ENCODE results near the gene STXBP6. TPM values are rescaled to one million over a fixed set of nuclear protein-coding genes. Genes with fewer than 3 reads are reported as not detected.

STXBP6 gene
- total RNA-seq, 1 donor from 2014 or later = 0.63 TPM

GRCh38 chr14:25069879-25070278 is 19.9 kb upstream of the STXBP6 start:
- no peak for TF ChIP-seq CTCF (conservative IDR thresholded peaks at IDR 0.05; ENCODE audit: low read depth, low read length)
- no peak overlapping the region for H3K4me3 ChIP-seq (ENCODE audit: low read depth, low read length)
- no peak for DNase-seq (ENCODE audit: low read depth)

GRCh38 chr14:25067600-25067999 is 17.7 kb upstream of the STXBP6 start:
- no peak overlapping the region for H3K4me3 ChIP-seq (ENCODE audit: low read depth, low read length)
- DNase-seq (ENCODE audit: low read depth) = no peak
- TF ChIP-seq CTCF (conservative IDR thresholded peaks at IDR 0.05; ENCODE audit: low read depth, low read length) = no peak

- no peak for TF ChIP-seq CTCF (conservative IDR thresholded peaks at IDR 0.05; ENCODE audit: low read depth, low read length)
- no peak for DNase-seq (ENCODE audit: low read depth)
- H3K4me3 ChIP-seq (ENCODE audit: low read depth, low read length) = no peak overlapping the region
Observed at GRCh38 chr14:25062022-25062321, 12.0 kb upstream of the STXBP6 start.

- H3K4me3 ChIP-seq (ENCODE audit: low read depth, low read length) = no peak overlapping the region
- no peak for DNase-seq (ENCODE audit: low read depth)
- TF ChIP-seq CTCF (conservative IDR thresholded peaks at IDR 0.05; ENCODE audit: low read depth, low read length) = no peak
Observed at GRCh38 chr14:25056688-25057078, 6.7 kb upstream of the STXBP6 start.

GRCh38 chr14:25055992-25056687 is 6.2 kb upstream of the STXBP6 start:
- no peak for DNase-seq (ENCODE audit: low read depth)
- TF ChIP-seq CTCF (conservative IDR thresholded peaks at IDR 0.05; ENCODE audit: low read depth, low read length) = no peak
- H3K4me3 ChIP-seq (ENCODE audit: low read depth, low read length) = no peak overlapping the region

GRCh38 chr14:25055005-25055404 is 5.1 kb upstream of the STXBP6 start:
- no peak for TF ChIP-seq CTCF (conservative IDR thresholded peaks at IDR 0.05; ENCODE audit: low read depth, low read length)
- no peak for DNase-seq (ENCODE audit: low read depth)

GRCh38 chr14:25053585-25053984 is 3.6 kb upstream of the STXBP6 start:
- H3K4me3 ChIP-seq (ENCODE audit: low read depth, low read length) = no peak overlapping the region
- DNase-seq (ENCODE audit: low read depth) = no peak
- no peak for TF ChIP-seq CTCF (conservative IDR thresholded peaks at IDR 0.05; ENCODE audit: low read depth, low read length)

More at GRCh38 chr14:25055005-25055404, 5.1 kb upstream of the STXBP6 start:
- no peak overlapping the region for H3K4me3 ChIP-seq (ENCODE audit: low read depth, low read length)
